ENCODE measurements around the gene NT5C3A.

The NT5C3A gene

GRCh38 chr7:33039903-33040292, 22.7 kb downstream of the NT5C3A start:
- no peak for DNase-seq (ENCODE audit: low spot score)
- no peak for TF ChIP-seq CTCF (IDR thresholded peaks at IDR 0.05; ENCODE audit: extremely low read depth, insufficient read depth, missing control alignments)
- in situ Hi-C loops (cut with MboI; ENCODE audit: low pct_unique_long_range_greater_than_20kb, low sequenced_read_pairs, unreplicated experiment): no loop called here

GRCh38 chr7:33039257-33039902, 23.2 kb downstream of the NT5C3A start:
- DNase-seq (ENCODE audit: low spot score): peak; percentile 18
- TF ChIP-seq CTCF (IDR thresholded peaks at IDR 0.05; ENCODE audit: extremely low read depth, insufficient read depth, missing control alignments): no peak

GRCh38 chr7:33038639-33039038, 23.9 kb downstream of the NT5C3A start:
- DNase-seq (ENCODE audit: low spot score): no peak
- no peak for TF ChIP-seq CTCF (IDR thresholded peaks at IDR 0.05; ENCODE audit: extremely low read depth, insufficient read depth, missing control alignments)
- in situ Hi-C loops (cut with MboI; ENCODE audit: low pct_unique_long_range_greater_than_20kb, low sequenced_read_pairs, unreplicated experiment): no loop called here

More at GRCh38 chr7:33039257-33039902, 23.2 kb downstream of the NT5C3A start:
- in situ Hi-C loops (cut with MboI; ENCODE audit: low pct_unique_long_range_greater_than_20kb, low sequenced_read_pairs, unreplicated experiment): no loop called here

- in situ Hi-C loops (cut with MboI; ENCODE audit: low pct_unique_long_range_greater_than_20kb, low sequenced_read_pairs, unreplicated experiment): no loop called here
- no peak for TF ChIP-seq CTCF (IDR thresholded peaks at IDR 0.05; ENCODE audit: extremely low read depth, insufficient read depth, missing control alignments)
- no peak for DNase-seq (ENCODE audit: low spot score)
These were observed 26.8 kb downstream of the NT5C3A start for GRCh38 chr7:33035776-33036175.

GRCh38 chr7:33024189-33024757, 38.3 kb downstream of the NT5C3A start:
- no peak for DNase-seq (ENCODE audit: low spot score)
- in situ Hi-C loops (cut with MboI; ENCODE audit: low pct_unique_long_range_greater_than_20kb, low sequenced_read_pairs, unreplicated experiment): no loop called here
- TF ChIP-seq CTCF (IDR thresholded peaks at IDR 0.05; ENCODE audit: extremely low read depth, insufficient read depth, missing control alignments): no peak

- DNase-seq (ENCODE audit: low spot score): no peak
- in situ Hi-C loops (cut with MboI; ENCODE audit: low pct_unique_long_range_greater_than_20kb, low sequenced_read_pairs, unreplicated experiment): no loop called here
- no peak for TF ChIP-seq CTCF (IDR thresholded peaks at IDR 0.05; ENCODE audit: extremely low read depth, insufficient read depth, missing control alignments)
These were observed 50.2 kb downstream of the NT5C3A start for GRCh38 chr7:33012364-33012763.
